Choroid plexus epithelial cell (primary cell): Measurements from ENCODE around the gene PYGM.
A peak's percentile ranks its signal among the peaks of the same experiment; 100 is the strongest.

ENCODE experiments used
- DNase-seq: peaks from one replicate; pipeline ENCODE4 v3.0.0-alpha.2; 2010; ENCODE audit warnings: low read depth
- H3K4me3 ChIP-seq: 2 replicates; pipeline ENCODE4 v1.5.1; 2011; ENCODE audit warnings: low read depth, mild to moderate bottlenecking, control low read depth, low read length, moderate library complexity
- TF ChIP-seq, protein P1 (sequence below): conservative IDR thresholded peaks from 2 replicates; pipeline ENCODE4 v1.5.1; 2011; ENCODE audit warnings: low read depth, mild to moderate bottlenecking, control low read depth, inconsistent platforms, low read length, moderate library complexity

Gene PYGM

DNA sequence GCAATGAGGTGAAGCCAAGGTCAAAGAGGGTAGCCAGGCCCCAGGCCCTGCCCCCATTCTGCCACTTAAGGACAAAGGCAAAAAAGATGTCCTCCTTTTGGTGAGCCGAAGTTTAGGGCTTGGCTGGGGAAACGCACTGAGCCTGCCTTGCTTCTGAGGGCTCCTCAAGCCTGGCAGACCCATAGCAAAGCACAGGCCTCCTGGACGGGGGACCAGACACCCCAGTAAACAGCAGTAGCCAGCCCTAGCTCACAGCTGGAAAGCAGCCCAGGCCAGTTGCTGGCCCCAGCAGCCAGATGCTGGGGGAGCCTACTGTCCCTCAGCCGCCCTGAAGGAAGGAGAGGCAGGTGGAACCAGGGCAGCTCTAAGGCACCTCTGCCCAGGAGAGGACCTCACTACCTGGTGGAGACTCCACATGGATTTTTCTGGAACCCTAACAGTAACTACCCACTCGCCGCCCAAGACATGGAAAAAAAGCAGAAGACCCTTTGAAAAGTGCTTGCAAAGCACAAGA lies 3.8 kb upstream of the PYGM start:
- peak; percentile 34 for DNase-seq
- no peak overlapping the region for H3K4me3 ChIP-seq
- TF ChIP-seq, protein P1, sequence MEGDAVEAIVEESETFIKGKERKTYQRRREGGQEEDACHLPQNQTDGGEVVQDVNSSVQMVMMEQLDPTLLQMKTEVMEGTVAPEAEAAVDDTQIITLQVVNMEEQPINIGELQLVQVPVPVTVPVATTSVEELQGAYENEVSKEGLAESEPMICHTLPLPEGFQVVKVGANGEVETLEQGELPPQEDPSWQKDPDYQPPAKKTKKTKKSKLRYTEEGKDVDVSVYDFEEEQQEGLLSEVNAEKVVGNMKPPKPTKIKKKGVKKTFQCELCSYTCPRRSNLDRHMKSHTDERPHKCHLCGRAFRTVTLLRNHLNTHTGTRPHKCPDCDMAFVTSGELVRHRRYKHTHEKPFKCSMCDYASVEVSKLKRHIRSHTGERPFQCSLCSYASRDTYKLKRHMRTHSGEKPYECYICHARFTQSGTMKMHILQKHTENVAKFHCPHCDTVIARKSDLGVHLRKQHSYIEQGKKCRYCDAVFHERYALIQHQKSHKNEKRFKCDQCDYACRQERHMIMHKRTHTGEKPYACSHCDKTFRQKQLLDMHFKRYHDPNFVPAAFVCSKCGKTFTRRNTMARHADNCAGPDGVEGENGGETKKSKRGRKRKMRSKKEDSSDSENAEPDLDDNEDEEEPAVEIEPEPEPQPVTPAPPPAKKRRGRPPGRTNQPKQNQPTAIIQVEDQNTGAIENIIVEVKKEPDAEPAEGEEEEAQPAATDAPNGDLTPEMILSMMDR = no peak

DNA sequence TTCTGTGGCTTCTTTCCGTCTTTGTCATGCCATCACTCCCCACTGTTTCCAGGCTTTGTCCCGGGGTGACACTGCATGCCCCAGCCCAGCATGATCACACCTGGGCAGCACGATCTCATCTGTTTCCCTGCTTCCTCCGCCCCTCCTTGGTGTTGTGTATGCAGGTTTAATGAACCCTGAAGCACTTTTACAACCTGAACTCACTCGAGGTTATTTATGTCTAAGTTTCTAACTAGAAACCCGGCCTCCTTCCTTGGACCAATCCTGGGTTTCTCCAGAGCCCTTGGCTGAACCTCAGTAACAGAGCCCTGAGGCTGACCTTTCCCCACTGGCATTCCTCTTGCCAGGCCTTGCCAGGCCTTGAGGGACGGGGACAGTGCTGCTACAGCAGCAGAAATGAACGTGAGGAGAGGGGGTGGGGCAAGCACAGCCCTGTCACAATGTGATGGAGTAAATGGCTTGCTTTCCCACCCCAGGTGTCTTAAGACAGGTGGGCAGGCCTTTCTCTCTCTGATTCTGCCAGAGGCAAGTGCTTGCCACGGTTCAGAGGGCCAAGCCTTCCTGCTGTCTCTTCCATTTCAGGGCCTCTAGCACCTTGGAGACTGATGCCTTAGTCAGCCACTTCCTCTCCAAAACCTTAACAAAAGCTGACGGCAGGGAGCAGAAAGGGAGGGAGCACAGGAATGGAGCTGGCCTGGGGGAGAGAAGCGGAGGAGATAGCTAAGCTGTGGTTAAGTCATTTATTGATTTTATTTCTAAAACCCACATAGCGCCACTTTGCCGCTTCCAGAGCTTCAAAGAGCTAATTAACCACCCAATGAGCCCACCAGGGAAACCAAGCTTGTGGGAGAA lies 3.1 kb upstream of the PYGM start:
- TF ChIP-seq, protein P1 = no peak
- DNase-seq = peak; percentile 85
- no peak overlapping the region for H3K4me3 ChIP-seq

DNA sequence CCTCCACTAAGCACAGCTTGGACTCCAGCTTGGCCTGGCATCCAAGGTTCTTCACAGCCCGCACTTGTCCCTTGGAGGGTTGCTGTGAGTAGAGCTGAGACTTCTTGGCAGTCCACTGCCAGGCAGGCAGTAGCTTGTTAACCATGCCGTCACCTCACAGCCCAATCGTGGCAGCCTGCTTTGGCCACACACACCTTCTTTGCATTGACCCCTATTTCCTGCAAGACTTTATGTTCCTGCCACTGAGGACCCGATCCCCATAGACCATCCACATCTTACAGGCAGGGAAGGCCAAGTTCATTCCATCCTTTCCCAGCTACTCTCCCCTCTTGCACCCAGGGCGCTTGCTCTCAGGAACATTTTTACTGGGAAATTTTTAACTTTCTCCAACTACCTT lies 2.5 kb upstream of the PYGM start:
- DNase-seq = no peak
- TF ChIP-seq, protein P1 = no peak
- H3K4me3 ChIP-seq = no peak overlapping the region

DNA sequence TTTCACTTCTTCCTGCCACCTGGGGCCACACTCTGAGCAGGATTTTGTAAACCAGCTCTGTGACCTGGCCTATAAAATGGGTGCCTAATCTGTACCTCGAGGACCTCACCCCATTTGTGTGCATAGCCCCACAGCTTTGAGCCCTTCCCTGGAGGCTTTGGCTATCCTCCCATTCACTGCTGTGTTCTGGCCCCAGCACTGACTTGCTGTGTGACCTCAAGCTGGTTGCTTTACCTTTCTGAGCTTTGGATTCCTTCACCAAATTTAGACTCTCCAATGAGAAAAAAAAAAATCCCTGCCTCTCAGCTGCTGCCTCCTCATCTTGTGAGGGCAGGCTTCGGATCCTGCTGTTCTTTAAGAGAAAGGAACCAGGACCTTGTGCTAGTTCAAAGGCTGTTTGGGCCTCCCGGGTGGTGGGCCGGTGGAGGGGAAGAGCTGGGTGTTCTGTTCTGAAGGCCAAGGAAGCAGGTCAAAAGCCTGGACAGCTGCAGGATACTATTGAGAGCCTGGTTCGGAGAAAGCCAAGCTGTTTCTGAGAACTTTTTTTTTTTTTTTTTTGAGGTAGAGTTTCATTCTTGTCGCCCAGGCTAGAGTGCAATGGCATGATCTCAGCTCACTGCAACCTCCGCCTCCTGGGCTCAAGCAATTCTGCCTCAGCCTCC lies 1.1 kb upstream of the PYGM start:
- DNase-seq = peak; percentile 47
- H3K4me3 ChIP-seq = no peak overlapping the region
- TF ChIP-seq, protein P1 = no peak

DNA sequence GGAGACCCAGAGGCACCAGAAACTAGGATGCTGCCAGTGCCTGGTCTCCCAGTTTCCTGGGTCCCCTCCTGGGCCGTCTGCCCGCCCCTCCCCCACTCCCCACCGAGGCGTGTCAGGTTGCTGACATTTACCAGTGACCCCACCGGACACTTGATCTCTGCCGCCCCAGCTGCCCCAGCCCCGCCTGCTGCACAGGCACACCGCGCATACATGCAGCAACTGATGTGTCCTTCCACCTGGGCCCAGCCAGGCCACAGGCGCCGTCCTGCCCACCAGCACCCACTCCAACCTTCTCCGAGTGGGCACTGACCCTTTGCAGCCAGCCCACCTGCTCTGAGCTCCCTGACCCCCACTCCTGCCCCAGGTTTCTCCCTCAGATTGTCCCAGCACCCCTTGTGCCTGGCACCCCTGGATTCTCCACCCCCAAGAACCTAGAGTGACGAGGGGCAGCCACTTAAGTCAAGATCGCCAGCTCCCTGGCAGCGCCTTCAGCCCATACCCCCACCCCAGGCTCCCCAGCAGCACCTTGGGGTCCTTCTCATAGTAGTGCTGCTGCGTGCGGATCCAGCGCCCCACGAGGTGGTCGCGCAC lies 548 bp downstream of the PYGM start:
- H3K4me3 ChIP-seq = peak overlapping the region; percentile 42
- TF ChIP-seq, protein P1 = no peak
- DNase-seq = no peak

DNA sequence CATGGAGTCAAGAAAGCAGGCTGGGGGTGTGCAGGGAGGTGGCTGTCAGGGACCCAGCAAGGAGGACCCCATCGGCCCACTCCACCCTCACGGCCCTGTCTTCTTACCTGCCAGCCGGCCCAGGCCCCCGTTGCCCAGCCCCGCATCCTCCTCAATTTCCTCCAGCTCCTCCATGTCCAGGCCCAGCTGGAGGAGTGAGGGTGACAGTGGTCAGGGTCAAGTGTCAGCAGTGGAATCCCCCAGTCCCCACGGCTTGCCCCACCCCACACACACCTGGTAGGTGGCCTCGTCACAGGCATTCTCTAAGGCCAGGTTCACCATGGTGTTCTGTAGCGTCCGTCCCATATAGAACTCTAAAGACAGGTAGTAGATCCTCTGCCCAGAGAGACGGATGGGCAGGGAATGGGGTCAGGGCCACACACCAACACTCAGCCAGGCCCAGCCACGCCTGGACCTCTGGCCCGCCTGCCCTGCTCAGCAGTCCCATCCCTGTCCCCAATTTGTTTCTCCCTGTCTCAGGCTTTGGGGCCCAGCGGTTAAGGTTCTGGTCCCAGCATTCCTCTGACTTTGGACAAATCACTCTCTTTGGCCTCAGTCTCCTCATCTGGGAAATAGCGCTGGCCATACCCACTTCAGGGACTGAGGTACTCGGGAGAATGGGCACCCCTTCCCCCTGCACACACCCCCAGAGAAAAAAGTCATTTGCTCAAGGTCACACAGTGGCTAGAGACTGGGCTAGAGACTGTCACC lies 1.3 kb downstream of the PYGM start:
- H3K4me3 ChIP-seq = peak overlapping the region; percentile 42
- DNase-seq = no peak
- TF ChIP-seq, protein P1 = no peak
